ENCODE measurements around the gene ATP5PO. TPM values are rescaled to one million over a fixed set of nuclear protein-coding genes. Genes with fewer than 3 reads are reported as not detected.
A peak's percentile ranks its signal among the peaks of the same experiment; 100 is the strongest.

The ATP5PO gene
- total RNA-seq, 2 donors from 2014 or later: 97.0 to 130 TPM

- H3K27ac ChIP-seq: peak overlapping the region; percentile 4 to 32
- H3K36me3 ChIP-seq: no peaks in the 10 kb centered on the region
- no peaks in the 10 kb centered on the region for H3K9me3 ChIP-seq
- H3K4me3 ChIP-seq: peak overlapping the region; percentile 53
- TF ChIP-seq CTCF (IDR thresholded peaks at IDR 0.05): peak; percentile 89
- no peaks in the 10 kb centered on the region for H3K27me3 ChIP-seq (replicated peaks; ENCODE audit: insufficient read depth)
- peak; percentile 47 for DNase-seq (ENCODE audit: low spot score)
- ATAC-seq (ENCODE audit: insufficient number of reproducible peaks, low FRiP score, low read depth): peak; percentile 91
- H3K4me1 ChIP-seq (ENCODE audit: control insufficient read depth in 1 of 2, low read depth in 2 of 2): peaks cover 2 to 8% of the 10 kb centered on the region in 2 donors
Measured at GRCh38 chr21:33924079-33924765, 8.6 kb upstream of the ATP5PO start.

- no peak overlapping the region for H3K27ac ChIP-seq
- H3K27me3 ChIP-seq (replicated peaks; ENCODE audit: insufficient read depth): no peaks in the 10 kb centered on the region
- H3K4me1 ChIP-seq (ENCODE audit: control insufficient read depth in 1 of 2, low read depth in 2 of 2): peaks cover 6 to 16% of the 10 kb centered on the region in 2 donors
- TF ChIP-seq CTCF (IDR thresholded peaks at IDR 0.05): no peak
- DNase-seq (ENCODE audit: low spot score): no peak
- no peak overlapping the region for H3K4me3 ChIP-seq
- no peaks in the 10 kb centered on the region for H3K9me3 ChIP-seq
- ATAC-seq (ENCODE audit: insufficient number of reproducible peaks, low FRiP score, low read depth): no peak
- H3K36me3 ChIP-seq: no peaks in the 10 kb centered on the region
Measured at GRCh38 chr21:33917421-33917820, 1.8 kb upstream of the ATP5PO start.

GRCh38 chr21:33916200-33916567 lies 580 bp upstream of the ATP5PO start:
- peak overlapping the region in 1 of 2 donors; percentile 53 for H3K27ac ChIP-seq
- ATAC-seq (ENCODE audit: insufficient number of reproducible peaks, low FRiP score, low read depth): no peak
- peak overlapping the region; percentile 85 for H3K4me3 ChIP-seq
- no peaks in the 10 kb centered on the region for H3K9me3 ChIP-seq
- H3K36me3 ChIP-seq: no peaks in the 10 kb centered on the region
- TF ChIP-seq CTCF (IDR thresholded peaks at IDR 0.05): no peak
- H3K27me3 ChIP-seq (replicated peaks; ENCODE audit: insufficient read depth): no peaks in the 10 kb centered on the region
- no peak for DNase-seq (ENCODE audit: low spot score)
- peaks cover 6 to 16% of the 10 kb centered on the region in 2 donors for H3K4me1 ChIP-seq (ENCODE audit: control insufficient read depth in 1 of 2, low read depth in 2 of 2)

GRCh38 chr21:33914188-33914587 lies 1.4 kb downstream of the ATP5PO start:
- H3K27me3 ChIP-seq (replicated peaks; ENCODE audit: insufficient read depth): no peaks in the 10 kb centered on the region
- no peak overlapping the region for H3K27ac ChIP-seq
- ATAC-seq (ENCODE audit: insufficient number of reproducible peaks, low FRiP score, low read depth) (no peak), DNase-seq (ENCODE audit: low spot score) (no peak)
- no peaks in the 10 kb centered on the region for H3K9me3 ChIP-seq
- H3K4me1 ChIP-seq (ENCODE audit: control insufficient read depth in 1 of 2, low read depth in 2 of 2): peaks cover 6 to 16% of the 10 kb centered on the region in 2 donors
- H3K36me3 ChIP-seq: peaks cover 11% of the 10 kb centered on the region
- H3K4me3 ChIP-seq: no peak overlapping the region
- no peak for TF ChIP-seq CTCF (IDR thresholded peaks at IDR 0.05)

GRCh38 chr21:33909756-33910155 lies 5.8 kb downstream of the ATP5PO start:
- Histone ChIP-seq H3K36me3 (peaks cover 42% of the 10 kb centered on the region), H3K27me3 (replicated peaks; ENCODE audit: insufficient read depth) (no peaks in the 10 kb centered on the region), H3K9me3 (no peaks in the 10 kb centered on the region), H3K4me1 (ENCODE audit: control insufficient read depth in 1 of 2, low read depth in 2 of 2) (peaks cover 4 to 12% of the 10 kb centered on the region in 2 donors), H3K27ac (no peak overlapping the region), H3K4me3 (no peak overlapping the region)
- no peak for DNase-seq (ENCODE audit: low spot score)
- no peak for ATAC-seq (ENCODE audit: insufficient number of reproducible peaks, low FRiP score, low read depth)
- no peak for TF ChIP-seq CTCF (IDR thresholded peaks at IDR 0.05)
